Measurements from ENCODE around the gene ERO1B. TPM values are rescaled to one million over a fixed set of nuclear protein-coding genes. Genes with fewer than 3 reads are reported as not detected.

Gene ERO1B
- total RNA-seq, 1 donor from 2014 or later, result 7.2 TPM

DNA sequence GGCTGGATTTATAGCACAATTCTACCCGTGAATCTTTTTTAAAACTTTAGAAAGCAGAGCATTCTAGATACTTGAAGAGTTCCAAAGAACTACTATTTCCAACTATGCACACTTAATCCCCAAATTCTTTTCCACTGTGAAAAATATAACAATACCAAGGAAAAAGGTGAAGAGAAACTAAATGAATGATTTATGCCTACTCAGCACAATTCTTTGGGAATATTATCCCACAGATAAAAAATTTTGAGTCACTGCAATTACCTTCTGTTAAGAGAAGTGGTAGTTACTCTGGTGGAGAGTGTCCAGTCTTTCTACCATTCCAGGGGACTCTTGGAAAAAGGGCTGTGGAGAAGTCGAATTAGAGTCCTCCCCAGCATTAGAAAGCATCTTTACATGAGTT is 39.2 kb downstream of the ERO1B start:
- TF ChIP-seq, protein P1, sequence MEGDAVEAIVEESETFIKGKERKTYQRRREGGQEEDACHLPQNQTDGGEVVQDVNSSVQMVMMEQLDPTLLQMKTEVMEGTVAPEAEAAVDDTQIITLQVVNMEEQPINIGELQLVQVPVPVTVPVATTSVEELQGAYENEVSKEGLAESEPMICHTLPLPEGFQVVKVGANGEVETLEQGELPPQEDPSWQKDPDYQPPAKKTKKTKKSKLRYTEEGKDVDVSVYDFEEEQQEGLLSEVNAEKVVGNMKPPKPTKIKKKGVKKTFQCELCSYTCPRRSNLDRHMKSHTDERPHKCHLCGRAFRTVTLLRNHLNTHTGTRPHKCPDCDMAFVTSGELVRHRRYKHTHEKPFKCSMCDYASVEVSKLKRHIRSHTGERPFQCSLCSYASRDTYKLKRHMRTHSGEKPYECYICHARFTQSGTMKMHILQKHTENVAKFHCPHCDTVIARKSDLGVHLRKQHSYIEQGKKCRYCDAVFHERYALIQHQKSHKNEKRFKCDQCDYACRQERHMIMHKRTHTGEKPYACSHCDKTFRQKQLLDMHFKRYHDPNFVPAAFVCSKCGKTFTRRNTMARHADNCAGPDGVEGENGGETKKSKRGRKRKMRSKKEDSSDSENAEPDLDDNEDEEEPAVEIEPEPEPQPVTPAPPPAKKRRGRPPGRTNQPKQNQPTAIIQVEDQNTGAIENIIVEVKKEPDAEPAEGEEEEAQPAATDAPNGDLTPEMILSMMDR (IDR thresholded peaks at IDR 0.05; ENCODE audit: borderline replicate concordance), result no peak
- DNase-seq, result no peak
- H3K4me1 ChIP-seq, result no peaks in the 10 kb centered on the region
- H3K36me3 ChIP-seq, result peaks cover 17% of the 10 kb centered on the region
- no peaks in the 10 kb centered on the region for H3K9me3 ChIP-seq (replicated peaks)
- H3K27me3 ChIP-seq (ENCODE audit: low read depth), result no peaks in the 10 kb centered on the region
- no peak overlapping the region for H3K4me3 ChIP-seq
- no peak overlapping the region for H3K27ac ChIP-seq (replicated peaks)
- intact Hi-C loops (cut with micrococcal nuclease), result no loop called here

DNA sequence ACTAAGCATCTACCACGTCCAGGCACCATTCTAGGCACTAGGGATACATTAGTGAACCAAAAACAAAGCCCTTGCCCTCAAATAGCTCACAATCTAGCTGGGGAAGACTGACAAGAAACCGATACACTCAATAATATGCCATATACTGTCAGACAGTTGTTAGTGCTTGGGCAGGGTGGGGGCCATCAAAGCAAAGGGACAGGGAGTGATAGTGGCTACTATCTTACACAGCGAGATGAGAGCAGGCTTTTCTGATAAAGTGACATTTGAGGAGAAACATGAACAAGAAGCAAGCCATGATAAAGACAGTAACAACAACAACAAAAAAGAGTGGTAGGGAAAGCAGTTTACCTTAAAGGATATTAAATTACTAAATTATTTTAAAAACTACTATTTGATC is 41.1 kb downstream of the ERO1B start:
- intact Hi-C loops (cut with micrococcal nuclease), result no loop called here
- Histone ChIP-seq H3K4me3 (no peak overlapping the region), H3K36me3 (peaks cover 29% of the 10 kb centered on the region), H3K4me1 (no peaks in the 10 kb centered on the region), H3K27me3 (ENCODE audit: low read depth) (no peaks in the 10 kb centered on the region), H3K27ac (replicated peaks) (no peak overlapping the region), H3K9me3 (replicated peaks) (no peaks in the 10 kb centered on the region)
- DNase-seq, result no peak
- TF ChIP-seq, protein P1 (IDR thresholded peaks at IDR 0.05; ENCODE audit: borderline replicate concordance), result no peak

DNA sequence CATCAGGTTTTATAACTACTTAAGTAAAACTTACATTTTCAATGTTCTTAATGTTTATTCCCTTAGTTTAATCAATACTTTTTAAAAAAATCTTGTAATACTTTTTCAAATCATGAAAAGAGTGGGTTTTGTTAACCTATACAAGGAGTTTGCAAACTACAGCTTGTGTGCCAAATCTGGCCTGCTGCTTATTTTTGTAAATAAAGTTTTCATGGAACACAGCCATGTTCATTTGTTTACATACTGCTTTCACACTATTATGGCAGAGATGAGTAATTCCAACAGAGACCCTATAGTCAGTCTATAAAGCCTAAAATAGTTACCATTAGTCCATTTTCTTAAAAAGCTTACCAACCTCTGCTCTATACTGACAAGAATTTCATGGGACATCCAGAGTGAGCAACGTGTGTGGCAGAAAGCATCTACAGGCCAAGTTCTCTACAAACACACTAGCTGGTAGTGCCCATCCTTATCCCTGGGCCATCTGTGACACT is 42.6 kb downstream of the ERO1B start:
- TF ChIP-seq, protein P1 (IDR thresholded peaks at IDR 0.05; ENCODE audit: borderline replicate concordance), result no peak
- H3K27ac ChIP-seq (replicated peaks), result no peak overlapping the region
- H3K4me1 ChIP-seq, result no peaks in the 10 kb centered on the region
- intact Hi-C loops (cut with micrococcal nuclease), result no loop called here
- no peaks in the 10 kb centered on the region for H3K9me3 ChIP-seq (replicated peaks)
- no peak overlapping the region for H3K4me3 ChIP-seq
- DNase-seq, result no peak
- no peaks in the 10 kb centered on the region for H3K27me3 ChIP-seq (ENCODE audit: low read depth)
- H3K36me3 ChIP-seq, result peaks cover 41% of the 10 kb centered on the region

DNA sequence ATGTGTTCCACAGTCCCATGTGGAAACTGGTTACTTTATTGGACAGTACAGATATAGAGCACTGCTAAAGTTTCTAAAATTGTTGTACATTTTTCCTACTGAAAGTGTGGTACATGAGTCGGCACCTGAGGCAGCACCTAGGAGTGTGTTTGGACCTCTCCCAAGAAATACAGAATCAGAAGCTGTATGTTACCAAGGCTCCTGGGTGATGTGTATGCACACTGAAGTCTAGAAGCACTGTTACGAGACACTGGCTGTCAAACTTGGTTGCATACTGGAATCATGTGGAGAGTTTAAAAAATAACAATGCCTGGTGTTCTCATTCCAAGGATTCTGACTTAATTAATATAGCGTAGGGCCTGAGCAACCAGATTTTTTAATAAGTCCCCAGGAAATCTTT is 46.6 kb downstream of the ERO1B start:
- intact Hi-C loops (cut with micrococcal nuclease), result no loop called here
- Histone ChIP-seq H3K27me3 (ENCODE audit: low read depth) (no peaks in the 10 kb centered on the region), H3K36me3 (peaks cover 33% of the 10 kb centered on the region), H3K4me1 (no peaks in the 10 kb centered on the region), H3K27ac (replicated peaks) (no peak overlapping the region), H3K9me3 (replicated peaks) (no peaks in the 10 kb centered on the region), H3K4me3 (no peak overlapping the region)
- DNase-seq, result no peak
- TF ChIP-seq, protein P1 (IDR thresholded peaks at IDR 0.05; ENCODE audit: borderline replicate concordance), result no peak

GRCh38 chr1:236228411-236228810 is 53.3 kb downstream of the ERO1B start:
- H3K4me1 ChIP-seq, result no peaks in the 10 kb centered on the region
- no peak for DNase-seq
- H3K27me3 ChIP-seq (ENCODE audit: low read depth), result no peaks in the 10 kb centered on the region
- H3K27ac ChIP-seq (replicated peaks), result no peak overlapping the region
- TF ChIP-seq, protein P1 (IDR thresholded peaks at IDR 0.05; ENCODE audit: borderline replicate concordance), result no peak
- H3K4me3 ChIP-seq, result no peak overlapping the region
- intact Hi-C loops (cut with micrococcal nuclease), result no loop called here
- H3K36me3 ChIP-seq, result peaks cover 44% of the 10 kb centered on the region
- H3K9me3 ChIP-seq (replicated peaks), result no peaks in the 10 kb centered on the region

All from left ventricle myocardium inferior (tissue), 1 donor.